ENCODE measurements around the gene PLEKHA1. TPM values are rescaled to one million over a fixed set of nuclear protein-coding genes. Genes with fewer than 3 reads are reported as not detected.

The PLEKHA1 gene
- total RNA-seq, 1 donor from 2014 or later: 64.5 TPM

DNA sequence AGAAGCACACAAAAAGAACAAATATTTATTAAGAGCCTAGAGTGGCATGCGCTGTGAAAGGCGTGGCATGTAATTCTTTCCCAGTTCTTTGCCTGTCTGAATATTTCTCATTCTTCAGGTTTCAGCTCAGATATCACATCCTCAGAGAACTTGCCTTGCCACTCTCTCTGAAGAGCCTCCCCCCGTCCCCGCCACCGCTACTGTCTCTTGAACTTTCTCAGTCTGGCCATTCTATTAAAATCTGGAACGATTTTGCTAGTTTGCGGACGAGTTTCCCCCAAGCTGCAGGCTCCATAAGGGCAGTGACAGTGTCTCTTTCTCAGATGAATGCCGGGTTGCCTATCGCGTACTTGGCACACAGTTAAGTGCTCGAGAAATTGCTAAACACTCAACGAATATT, 787 bp upstream of the PLEKHA1 start:
- no peak for DNase-seq (ENCODE audit: low spot score)
- H3K4me3 Mint-ChIP-seq (ENCODE audit: unreplicated experiment): peak overlapping the region; percentile 90
- peak overlapping the region; percentile 97 for H3K27ac Mint-ChIP-seq (ENCODE audit: unreplicated experiment)
- TF ChIP-seq, protein P1, sequence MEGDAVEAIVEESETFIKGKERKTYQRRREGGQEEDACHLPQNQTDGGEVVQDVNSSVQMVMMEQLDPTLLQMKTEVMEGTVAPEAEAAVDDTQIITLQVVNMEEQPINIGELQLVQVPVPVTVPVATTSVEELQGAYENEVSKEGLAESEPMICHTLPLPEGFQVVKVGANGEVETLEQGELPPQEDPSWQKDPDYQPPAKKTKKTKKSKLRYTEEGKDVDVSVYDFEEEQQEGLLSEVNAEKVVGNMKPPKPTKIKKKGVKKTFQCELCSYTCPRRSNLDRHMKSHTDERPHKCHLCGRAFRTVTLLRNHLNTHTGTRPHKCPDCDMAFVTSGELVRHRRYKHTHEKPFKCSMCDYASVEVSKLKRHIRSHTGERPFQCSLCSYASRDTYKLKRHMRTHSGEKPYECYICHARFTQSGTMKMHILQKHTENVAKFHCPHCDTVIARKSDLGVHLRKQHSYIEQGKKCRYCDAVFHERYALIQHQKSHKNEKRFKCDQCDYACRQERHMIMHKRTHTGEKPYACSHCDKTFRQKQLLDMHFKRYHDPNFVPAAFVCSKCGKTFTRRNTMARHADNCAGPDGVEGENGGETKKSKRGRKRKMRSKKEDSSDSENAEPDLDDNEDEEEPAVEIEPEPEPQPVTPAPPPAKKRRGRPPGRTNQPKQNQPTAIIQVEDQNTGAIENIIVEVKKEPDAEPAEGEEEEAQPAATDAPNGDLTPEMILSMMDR (IDR thresholded peaks at IDR 0.05): no peak
- H3K4me1 Mint-ChIP-seq (ENCODE audit: low read depth): peaks cover 42% of the 10 kb centered on the region
- H3K27me3 Mint-ChIP-seq (ENCODE audit: low read depth): no peaks in the 10 kb centered on the region
- no peaks in the 10 kb centered on the region for H3K9me3 Mint-ChIP-seq (ENCODE audit: low read depth)
- H3K36me3 Mint-ChIP-seq (ENCODE audit: low read depth): no peaks in the 10 kb centered on the region

DNA sequence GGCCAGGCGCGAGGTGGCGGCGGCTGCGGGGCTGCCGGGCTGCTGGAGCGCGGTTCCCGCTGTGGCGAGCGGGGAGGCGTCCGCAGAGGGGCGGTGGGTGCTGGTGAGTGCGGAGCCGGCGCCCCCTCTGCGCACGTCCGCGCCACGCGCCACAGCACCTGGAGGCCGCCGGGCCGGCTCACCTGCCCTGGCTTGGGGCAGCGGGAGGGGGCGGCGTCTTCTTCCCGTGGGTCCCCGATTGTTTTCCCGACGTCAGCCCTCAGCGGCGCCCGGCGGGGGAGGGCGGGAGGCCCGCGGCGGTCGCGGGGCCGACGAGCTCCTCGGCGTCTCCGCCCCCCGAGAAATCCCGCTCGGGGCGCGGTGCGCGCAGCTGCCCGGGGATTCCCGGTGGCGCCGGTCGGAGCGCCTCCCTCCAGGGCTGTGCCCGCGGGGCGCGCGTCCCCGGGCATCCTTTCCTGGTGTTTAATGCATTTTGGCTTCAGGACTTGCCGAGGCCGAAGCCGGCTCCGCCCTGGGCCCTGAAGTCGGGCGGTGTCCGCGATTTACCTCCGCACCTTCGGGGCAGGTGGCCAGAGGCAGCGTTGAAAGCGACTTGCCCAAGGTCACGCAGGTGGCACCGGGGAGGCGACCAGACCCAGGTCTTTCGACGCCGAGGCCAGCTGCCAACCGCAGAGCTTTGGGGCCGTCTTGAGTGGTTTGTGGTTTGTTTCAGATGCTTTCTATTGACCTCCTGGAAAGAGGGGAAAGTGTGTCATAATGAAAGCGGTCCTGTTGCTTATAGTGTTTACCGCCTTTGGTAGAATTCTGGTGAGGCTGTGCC, 561 bp downstream of the PLEKHA1 start:
- DNase-seq (ENCODE audit: low spot score): no peak
- peak overlapping the region; percentile 94 for H3K4me3 Mint-ChIP-seq (ENCODE audit: unreplicated experiment)
- H3K4me1 Mint-ChIP-seq (ENCODE audit: low read depth): peaks cover 52% of the 10 kb centered on the region
- H3K27me3 Mint-ChIP-seq (ENCODE audit: low read depth): no peaks in the 10 kb centered on the region
- peak overlapping the region; percentile 79 for H3K27ac Mint-ChIP-seq (ENCODE audit: unreplicated experiment)
- no peaks in the 10 kb centered on the region for H3K9me3 Mint-ChIP-seq (ENCODE audit: low read depth)
- H3K36me3 Mint-ChIP-seq (ENCODE audit: low read depth): peaks cover 6% of the 10 kb centered on the region
- TF ChIP-seq, protein P1 (IDR thresholded peaks at IDR 0.05): peak; percentile 22

DNA sequence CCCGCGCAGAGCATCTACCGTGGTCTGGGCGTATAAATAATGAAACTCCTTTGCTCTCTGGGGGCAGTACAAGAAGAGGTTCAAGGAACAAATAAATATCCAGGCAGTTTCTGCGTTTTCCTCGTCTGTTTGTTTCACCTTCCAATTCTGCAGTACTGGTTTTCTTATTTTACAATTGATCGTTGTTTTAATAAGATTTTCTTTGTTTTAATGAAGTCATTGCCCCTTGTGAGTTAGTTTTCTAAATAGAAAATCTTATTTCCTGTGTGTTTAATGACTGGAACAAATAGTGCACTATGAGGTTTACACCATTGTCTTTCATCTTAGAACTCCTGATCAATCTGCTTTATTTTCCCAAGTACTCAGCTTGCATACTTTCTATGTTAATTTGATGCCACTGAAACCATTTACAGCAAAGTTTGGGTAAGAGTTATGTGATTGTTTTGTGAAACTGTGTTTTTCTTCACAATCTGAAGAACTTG, 1.2 kb downstream of the PLEKHA1 start:
- Mint-ChIP-seq H3K27ac (ENCODE audit: unreplicated experiment) (peak overlapping the region; percentile 79), H3K4me3 (ENCODE audit: unreplicated experiment) (peak overlapping the region; percentile 94), H3K27me3 (ENCODE audit: low read depth) (no peaks in the 10 kb centered on the region), H3K4me1 (ENCODE audit: low read depth) (peaks cover 55% of the 10 kb centered on the region), H3K36me3 (ENCODE audit: low read depth) (peaks cover 8% of the 10 kb centered on the region), H3K9me3 (ENCODE audit: low read depth) (no peaks in the 10 kb centered on the region)
- DNase-seq (ENCODE audit: low spot score): no peak
- TF ChIP-seq, protein P1 (IDR thresholded peaks at IDR 0.05): no peak

DNA sequence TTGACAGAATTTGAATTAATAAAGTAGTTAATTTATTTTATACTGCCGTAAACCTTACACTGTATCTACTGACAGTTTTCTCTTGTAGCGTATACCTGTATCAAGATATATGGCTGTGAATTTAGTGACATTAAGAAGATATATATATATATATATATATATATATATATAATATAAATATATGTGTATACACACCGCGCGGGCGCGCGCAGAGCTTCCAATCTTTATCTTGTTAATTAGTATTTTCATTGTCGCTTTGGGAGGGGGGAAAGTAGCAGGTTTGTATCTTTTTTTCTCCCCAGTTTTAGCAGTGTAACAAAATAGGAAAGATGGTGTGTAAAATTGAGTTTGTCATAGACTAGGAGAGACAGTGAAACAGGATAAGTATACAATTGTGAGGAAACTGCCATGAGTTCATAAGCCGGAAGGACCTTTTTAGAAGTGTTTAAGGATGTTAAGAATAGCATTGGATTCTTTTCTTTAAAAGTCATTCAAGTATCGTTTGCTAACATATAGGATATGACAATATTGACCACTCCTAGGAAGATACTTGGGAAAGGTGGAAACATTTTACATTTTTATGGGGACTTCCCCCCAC, 2.0 kb downstream of the PLEKHA1 start:
- peaks cover 8% of the 10 kb centered on the region for H3K36me3 Mint-ChIP-seq (ENCODE audit: low read depth)
- TF ChIP-seq, protein P1 (IDR thresholded peaks at IDR 0.05): no peak
- no peaks in the 10 kb centered on the region for H3K27me3 Mint-ChIP-seq (ENCODE audit: low read depth)
- H3K9me3 Mint-ChIP-seq (ENCODE audit: low read depth): no peaks in the 10 kb centered on the region
- peak overlapping the region; percentile 55 for H3K4me3 Mint-ChIP-seq (ENCODE audit: unreplicated experiment)
- no peak for DNase-seq (ENCODE audit: low spot score)
- H3K4me1 Mint-ChIP-seq (ENCODE audit: low read depth): peaks cover 61% of the 10 kb centered on the region
- peak overlapping the region; percentile 38 for H3K27ac Mint-ChIP-seq (ENCODE audit: unreplicated experiment)

DNA sequence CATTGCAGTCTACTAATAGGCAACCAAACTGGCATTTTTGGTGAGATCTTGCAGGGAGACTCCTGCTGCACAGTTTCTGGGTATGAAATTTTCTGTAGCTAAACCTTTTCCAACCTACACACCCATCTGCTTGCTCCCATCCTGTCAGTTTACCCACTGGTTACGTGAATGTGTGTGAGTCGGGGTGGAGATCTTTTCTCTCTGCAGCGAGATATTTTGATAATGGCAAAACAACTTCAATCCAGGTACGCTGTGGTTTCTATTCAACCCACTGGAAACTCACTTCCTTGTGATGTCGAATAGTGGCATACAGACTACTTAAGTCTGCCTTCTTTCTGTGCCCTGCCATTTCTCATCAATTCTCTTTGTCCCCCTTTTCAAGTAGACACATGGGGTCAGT, 4.5 kb downstream of the PLEKHA1 start:
- no peaks in the 10 kb centered on the region for H3K27me3 Mint-ChIP-seq (ENCODE audit: low read depth)
- peaks cover 9% of the 10 kb centered on the region for H3K36me3 Mint-ChIP-seq (ENCODE audit: low read depth)
- no peak overlapping the region for H3K27ac Mint-ChIP-seq (ENCODE audit: unreplicated experiment)
- DNase-seq (ENCODE audit: low spot score): no peak
- TF ChIP-seq, protein P1 (IDR thresholded peaks at IDR 0.05): no peak
- H3K4me1 Mint-ChIP-seq (ENCODE audit: low read depth): peaks cover 51% of the 10 kb centered on the region
- no peak overlapping the region for H3K4me3 Mint-ChIP-seq (ENCODE audit: unreplicated experiment)
- no peaks in the 10 kb centered on the region for H3K9me3 Mint-ChIP-seq (ENCODE audit: low read depth)
